ENCODE data around the gene HDLBP.
"Not testable (repeated sequence)": the region's sequence is repeated elsewhere in the genome, so short reads cannot be mapped to it uniquely, and the experiment has no call there.

The HDLBP gene

GRCh38 chr2:241199286-241199685 lies 116.2 kb downstream of the HDLBP start:
- Mint-ChIP-seq H3K27ac (no peak overlapping the region), H3K27me3 (peaks cover 0 to 4% of the 10 kb centered on the region in 2 donors), H3K4me1 (no peaks in the 10 kb centered on the region), H3K36me3 (no peaks in the 10 kb centered on the region), H3K9me3 (no peaks in the 10 kb centered on the region), H3K4me3 (no peak overlapping the region)
- ATAC-seq (replicated peaks) (no peak), DNase-seq (no peak)

- ATAC-seq (replicated peaks), result no peak
Measured at GRCh38 chr2:241198381-241199279, 116.8 kb downstream of the HDLBP start.

GRCh38 chr2:241197947-241198346 lies 117.5 kb downstream of the HDLBP start:
- H3K27me3 Mint-ChIP-seq, result no peaks in the 10 kb centered on the region
- no peak overlapping the region for H3K27ac Mint-ChIP-seq
- no peaks in the 10 kb centered on the region for H3K36me3 Mint-ChIP-seq
- H3K4me3 Mint-ChIP-seq, result no peak overlapping the region
- no peak for ATAC-seq (replicated peaks)
- no peaks in the 10 kb centered on the region for H3K4me1 Mint-ChIP-seq
- H3K9me3 Mint-ChIP-seq, result no peaks in the 10 kb centered on the region
- no peak for DNase-seq

More at GRCh38 chr2:241198381-241199279, 116.8 kb downstream of the HDLBP start:
- Mint-ChIP-seq H3K9me3 (no peaks in the 10 kb centered on the region), H3K36me3 (no peaks in the 10 kb centered on the region), H3K27ac (no peak overlapping the region), H3K4me1 (no peaks in the 10 kb centered on the region), H3K4me3 (no peak overlapping the region), H3K27me3 (peaks cover 0 to 1% of the 10 kb centered on the region in 2 donors)
- no peak for DNase-seq

- H3K9me3 Mint-ChIP-seq; H3K4me1 Mint-ChIP-seq; H3K27me3 Mint-ChIP-seq; H3K36me3 Mint-ChIP-seq; DNase-seq; H3K27ac Mint-ChIP-seq; H3K4me3 Mint-ChIP-seq; ATAC-seq (replicated peaks): not testable (repeated sequence)
Measured at GRCh38 chr2:241197246-241197645, 118.2 kb downstream of the HDLBP start.

- no peak for ATAC-seq (replicated peaks)
- Mint-ChIP-seq H3K27ac (no peak overlapping the region), H3K9me3 (no peaks in the 10 kb centered on the region), H3K36me3 (no peaks in the 10 kb centered on the region), H3K27me3 (no peaks in the 10 kb centered on the region), H3K4me1 (no peaks in the 10 kb centered on the region), H3K4me3 (no peak overlapping the region)
- DNase-seq, result no peak
Measured at GRCh38 chr2:241195506-241196130, 119.9 kb downstream of the HDLBP start.

GRCh38 chr2:241194811-241195210 lies 120.7 kb downstream of the HDLBP start:
- no peak overlapping the region for H3K4me3 Mint-ChIP-seq
- no peak for ATAC-seq (replicated peaks)
- H3K4me1 Mint-ChIP-seq, result no peaks in the 10 kb centered on the region
- H3K36me3 Mint-ChIP-seq, result no peaks in the 10 kb centered on the region
- no peaks in the 10 kb centered on the region for H3K9me3 Mint-ChIP-seq
- no peak for DNase-seq
- H3K27me3 Mint-ChIP-seq, result no peaks in the 10 kb centered on the region
- no peak overlapping the region for H3K27ac Mint-ChIP-seq

- Mint-ChIP-seq H3K27ac (no peak overlapping the region), H3K36me3 (no peaks in the 10 kb centered on the region), H3K4me3 (no peak overlapping the region), H3K4me1 (no peaks in the 10 kb centered on the region), H3K27me3 (no peaks in the 10 kb centered on the region), H3K9me3 (no peaks in the 10 kb centered on the region)
- ATAC-seq (replicated peaks), result no peak
- no peak for DNase-seq
Measured at GRCh38 chr2:241193271-241193670, 122.2 kb downstream of the HDLBP start.

- Mint-ChIP-seq H3K27ac (no peak overlapping the region), H3K36me3 (peaks cover 0 to 3% of the 10 kb centered on the region in 2 donors), H3K9me3 (no peaks in the 10 kb centered on the region), H3K4me1 (peaks cover 0 to 4% of the 10 kb centered on the region in 2 donors), H3K27me3 (no peaks in the 10 kb centered on the region), H3K4me3 (no peak overlapping the region)
- DNase-seq, result no peak
- no peak for ATAC-seq (replicated peaks)
Measured at GRCh38 chr2:241191081-241191480, 124.4 kb downstream of the HDLBP start.

- Mint-ChIP-seq H3K9me3 (no peaks in the 10 kb centered on the region), H3K27ac (no peak overlapping the region), H3K4me1 (peaks cover 0 to 4% of the 10 kb centered on the region in 2 donors), H3K27me3 (no peaks in the 10 kb centered on the region), H3K36me3 (peaks cover 0 to 3% of the 10 kb centered on the region in 2 donors), H3K4me3 (no peak overlapping the region)
- no peak for DNase-seq
- ATAC-seq (replicated peaks), result peak in 1 of 2 donors; percentile 38
Measured at GRCh38 chr2:241190291-241190981, 125.0 kb downstream of the HDLBP start.

GRCh38 chr2:241189856-241190201 lies 125.6 kb downstream of the HDLBP start:
- Mint-ChIP-seq H3K36me3 (peaks cover 4% of the 10 kb centered on the region in 2 donors), H3K27ac (no peak overlapping the region), H3K9me3 (no peaks in the 10 kb centered on the region), H3K4me3 (no peak overlapping the region), H3K4me1 (peaks cover 0 to 4% of the 10 kb centered on the region in 2 donors), H3K27me3 (no peaks in the 10 kb centered on the region)
- ATAC-seq (replicated peaks), result no peak
- DNase-seq, result no peak

GRCh38 chr2:241189093-241189855 lies 126.2 kb downstream of the HDLBP start:
- Mint-ChIP-seq H3K4me1 (peaks cover 0 to 4% of the 10 kb centered on the region in 2 donors), H3K27ac (no peak overlapping the region), H3K4me3 (no peak overlapping the region), H3K36me3 (peaks cover 5 to 7% of the 10 kb centered on the region in 2 donors), H3K27me3 (no peaks in the 10 kb centered on the region), H3K9me3 (no peaks in the 10 kb centered on the region)
- no peak for ATAC-seq (replicated peaks)
- DNase-seq, result no peak

GRCh38 chr2:241188361-241189092 lies 126.9 kb downstream of the HDLBP start, which contains the start of gene ANO7:
Gene ANO7 (plus strand): TSS chr2:241188677. CDS start chr2:241190064, 1,387 bp downstream.
- Mint-ChIP-seq H3K27ac (no peak within 1 kb of the TSS), H3K4me1 (peaks cover 0 to 4% of the 10 kb centered on the region in 2 donors), H3K9me3 (no peaks in the 10 kb centered on the region), H3K36me3 (peaks cover 8 to 10% of the 10 kb centered on the region in 2 donors), H3K4me3 (no peak within 1 kb of the TSS), H3K27me3 (no peaks in the 10 kb centered on the region)
- no peak for DNase-seq
- ATAC-seq (replicated peaks), result no peak

- Mint-ChIP-seq H3K9me3 (no peaks in the 10 kb centered on the region), H3K27me3 (no peaks in the 10 kb centered on the region), H3K27ac (no peak overlapping the region), H3K4me1 (peaks cover 0 to 4% of the 10 kb centered on the region in 2 donors), H3K36me3 (peaks cover 9 to 11% of the 10 kb centered on the region in 2 donors), H3K4me3 (no peak overlapping the region)
- no peak for DNase-seq
- no peak for ATAC-seq (replicated peaks)
Measured at GRCh38 chr2:241187918-241188234, 127.6 kb downstream of the HDLBP start.
